Measurements from ENCODE around the gene REPS2.

DNA sequence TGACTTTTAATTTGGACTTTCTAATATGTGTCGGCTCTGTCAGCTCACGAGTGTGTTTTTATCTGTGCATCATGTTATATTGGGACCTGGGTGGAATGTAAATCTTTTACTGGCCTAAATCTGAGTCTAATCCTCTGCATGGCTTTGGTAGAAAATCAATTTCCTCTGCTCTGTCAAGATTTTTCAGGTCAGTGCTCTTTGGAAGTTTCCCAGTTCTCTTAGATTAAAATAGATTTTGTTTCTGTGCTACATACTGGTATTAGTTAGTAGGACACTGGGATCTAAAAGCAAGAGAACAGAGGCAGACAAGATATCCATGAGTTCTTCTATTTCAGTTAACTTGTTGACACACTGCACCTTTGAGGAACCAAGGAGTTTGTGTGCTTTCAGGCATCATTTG lies 39.7 kb downstream of the REPS2 start:
- TF ChIP-seq GATA2 (IDR thresholded peaks at IDR 0.05; ENCODE audit: low read depth, low read length) (no peak), GATA3 (IDR thresholded peaks at IDR 0.05; ENCODE audit: low read depth, low read length) (no peak)

All from SH-SY5Y (cell line).